Measurements from ENCODE around the gene SLC6A6.
"Not testable (repeated sequence)": the region's sequence is repeated elsewhere in the genome, so short reads cannot be mapped to it uniquely, and the experiment has no call there.

Gene SLC6A6

GRCh38 chr3:14423197-14423743 lies 20.9 kb downstream of the SLC6A6 start:
- no peak for DNase-seq

GRCh38 chr3:14423963-14424362 lies 21.6 kb downstream of the SLC6A6 start:
- DNase-seq = no peak

GRCh38 chr3:14424711-14425580 lies 22.5 kb downstream of the SLC6A6 start:
- peak; percentile 66 for DNase-seq

- peak; percentile 68 for DNase-seq
Observed at GRCh38 chr3:14425581-14426304, 23.3 kb downstream of the SLC6A6 start.

GRCh38 chr3:14426305-14426620 lies 23.9 kb downstream of the SLC6A6 start:
- no peak for DNase-seq

GRCh38 chr3:14428087-14429033 lies 26.0 kb downstream of the SLC6A6 start:
- DNase-seq = no peak

GRCh38 chr3:14429237-14429636 lies 26.8 kb downstream of the SLC6A6 start:
- DNase-seq = no peak

- DNase-seq = no peak
Observed at GRCh38 chr3:14429640-14430039, 27.2 kb downstream of the SLC6A6 start.

GRCh38 chr3:14430053-14430452 lies 27.6 kb downstream of the SLC6A6 start:
- DNase-seq = no peak

- no peak for DNase-seq
Observed at GRCh38 chr3:14430706-14431451, 28.5 kb downstream of the SLC6A6 start.

GRCh38 chr3:14431452-14431916 lies 29.1 kb downstream of the SLC6A6 start:
- no peak for DNase-seq

- peak; percentile 93 for DNase-seq
Observed at GRCh38 chr3:14431917-14432834, 29.8 kb downstream of the SLC6A6 start.

- no peak for DNase-seq
Observed at GRCh38 chr3:14433106-14433505, 30.7 kb downstream of the SLC6A6 start.

GRCh38 chr3:14434126-14434497 lies 31.7 kb downstream of the SLC6A6 start:
- peak; percentile 33 for DNase-seq

GRCh38 chr3:14434498-14435151 lies 32.2 kb downstream of the SLC6A6 start:
- DNase-seq = no peak

GRCh38 chr3:14435175-14436014 lies 33.0 kb downstream of the SLC6A6 start:
- no peak for DNase-seq

GRCh38 chr3:14436954-14437281 lies 34.5 kb downstream of the SLC6A6 start:
- DNase-seq = no peak

- DNase-seq = not testable (repeated sequence)
Observed at GRCh38 chr3:14437705-14438104, 35.3 kb downstream of the SLC6A6 start.

GRCh38 chr3:14438262-14438661 lies 35.9 kb downstream of the SLC6A6 start:
- no peak for DNase-seq

- DNase-seq = no peak
Observed at GRCh38 chr3:14438929-14439328, 36.5 kb downstream of the SLC6A6 start.

Data from CD4-positive, alpha-beta T cell treated with Interleukin-10 for 1 hour (primary cell).